ENCODE measurements around the gene ADRB1.

DNA sequence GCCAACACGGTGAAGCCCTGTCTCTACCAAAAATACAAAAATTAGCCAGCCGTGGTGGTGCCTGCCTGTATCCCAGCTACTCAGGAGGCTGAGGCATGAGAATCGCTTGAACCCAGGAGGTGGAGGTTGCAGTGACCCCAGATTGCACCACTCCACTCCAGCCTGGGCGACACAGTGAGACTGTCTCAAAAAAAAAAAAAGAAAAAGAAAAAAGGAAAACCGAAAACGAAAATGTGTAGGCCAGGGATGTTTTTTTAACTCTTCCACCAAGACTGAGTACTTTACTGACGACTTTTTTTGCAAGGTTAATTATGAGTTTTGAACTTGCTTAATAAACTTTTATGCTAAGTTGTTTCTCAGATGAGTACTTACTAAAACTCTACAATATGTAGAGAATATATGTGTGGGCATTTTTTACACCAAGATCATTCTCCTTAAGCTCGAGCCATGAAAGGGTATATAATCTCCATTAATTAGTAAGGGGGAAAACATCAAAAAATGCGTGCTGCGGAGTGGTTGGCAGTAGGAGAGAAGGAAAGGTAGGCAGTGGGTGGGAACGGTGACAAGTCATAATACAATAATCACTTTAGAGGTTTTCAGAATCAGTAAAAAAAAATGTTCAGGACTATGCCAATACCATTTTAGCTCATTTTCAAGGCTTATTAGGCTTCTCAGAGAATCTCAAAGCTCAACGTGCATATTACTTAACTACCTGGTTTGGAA lies 8.6 kb upstream of the ADRB1 start:
- TF ChIP-seq CTCF (IDR thresholded peaks at IDR 0.05) = no peak
- TF ChIP-seq POLR2A (IDR thresholded peaks at IDR 0.05) = no peak
